B cell (primary cell): ENCODE measurements around the gene WIPF1. TPM values are rescaled to one million over a fixed set of nuclear protein-coding genes. Genes with fewer than 3 reads are reported as not detected.
A peak's percentile ranks its signal among the peaks of the same experiment; 100 is the strongest.

ENCODE experiments used
- ATAC-seq: fragments of 200-7000 bp; cut with Tn5 transposase; one replicate; pipeline ENCODE4 v1.10.0; 2021; ENCODE audit warnings: low read depth, mild to moderate bottlenecking, moderate number of reproducible peaks, moderate library complexity
- CTCF ChIA-PET: fragments of 350-600 bp; sonication (Branson Sonifier 250); formaldehyde crosslinking; loops from one replicate; lab custom pipeline; 2021; ENCODE audit warnings: antibody characterized with exemption, inconsistent platforms; lab: Charles Lee
- POLR2A ChIA-PET: fragments of 350-600 bp; sonication (Branson Sonifier 250); formaldehyde crosslinking; loops from one replicate; lab custom pipeline; 2021; ENCODE audit warnings: antibody characterized with exemption; lab: Charles Lee
- DNase-seq: peaks from one replicate; pipeline ENCODE4 v3.0.0; 2013
- H2AFZ ChIP-seq: 2 replicates; pipeline ENCODE4 v1.6.1; 2012; ENCODE audit warnings: mild to moderate bottlenecking, low read depth, low read length; ENCODE audit not compliant: insufficient read depth, poor library complexity, severe bottlenecking
- H3K27ac ChIP-seq, 2 donors: 1 replicate in 1 of 2; 2 replicates in 1 of 2; pipeline ENCODE4 v1.5.1; 2012 to 2013; ENCODE audit warnings: low read length in 2 of 2, mild to moderate bottlenecking in 2 of 2, moderate library complexity in 1 of 2
- H3K27me3 ChIP-seq, 4 experiments: fragments of 200-600 bp in 1 of 4; sonication (generic) in 1 of 4; replicated peaks in 1 of 4; 1 replicate in 2 of 4; 2 replicates in 2 of 4; pipeline versions ENCODE4 v1.6.1 to v1.7.0; 2013 to 2016; ENCODE audit warnings: low read length in 3 of 4, mild to moderate bottlenecking in 2 of 4, mixed read lengths in 1 of 4, moderate library complexity in 1 of 4; ENCODE audit not compliant: insufficient read depth in 4 of 4, control insufficient read depth in 3 of 4; ENCODE audit errors: control extremely low read depth in 1 of 4
- H3K36me3 ChIP-seq, 2 experiments: replicated peaks in 1 of 2; 1 replicate in 1 of 2; 2 replicates in 1 of 2; pipeline versions ENCODE4 v1.6.1 to v1.7.1; 2013; ENCODE audit warnings: low read length in 1 of 2; ENCODE audit not compliant: insufficient read depth in 2 of 2, control insufficient read depth in 1 of 2; ENCODE audit errors: control extremely low read depth in 1 of 2, extremely low read depth in 1 of 2
- H3K4me1 ChIP-seq, 2 donors: fragments of 200-600 bp in 1 of 2; sonication (generic) in 1 of 2; 1 replicate in 1 of 2; 2 replicates in 1 of 2; pipeline versions ENCODE4 v1.5.1 to v1.6.1; 2013 to 2017; ENCODE audit warnings: low read length in 2 of 2; ENCODE audit not compliant: control insufficient read depth in 2 of 2, insufficient read depth in 2 of 2
- H3K4me2 ChIP-seq: replicated peaks from 2 replicates; pipeline ENCODE3; 2012; ENCODE audit warnings: mild to moderate bottlenecking, low read depth, low read length; ENCODE audit not compliant: poor library complexity, severe bottlenecking
- H3K4me3 ChIP-seq, 5 experiments: fragments of 200-600 bp in 1 of 5; sonication (generic) in 1 of 5; 1 replicate in 3 of 5; 2 replicates in 2 of 5; pipeline versions ENCODE4 v1.5.1 to v1.7.0; 2011 to 2016; ENCODE audit warnings: low read length in 4 of 5, mild to moderate bottlenecking in 4 of 5, low read depth in 2 of 5, control low read depth in 1 of 5, moderate library complexity in 1 of 5; ENCODE audit not compliant: insufficient read depth in 1 of 5; ENCODE audit errors: control extremely low read depth in 1 of 5, extremely low read depth in 1 of 5
- H3K79me2 ChIP-seq: fragments of 200-600 bp; sonication (generic); one replicate; pipeline ENCODE4 v1.6.0; 2016; ENCODE audit warnings: low read length; ENCODE audit not compliant: control insufficient read depth, insufficient read depth
- H3K9ac ChIP-seq: fragments of 200-600 bp; sonication (generic); 2 replicates; pipeline ENCODE4 v1.6.1; 2017; ENCODE audit warnings: mild to moderate bottlenecking, low read length, moderate library complexity
- H3K9me3 ChIP-seq, 3 donors: one replicate each; pipeline versions ENCODE4 v1.6.1 to v1.7.1; 2013; ENCODE audit warnings: low read length in 2 of 3; ENCODE audit not compliant: control insufficient read depth in 2 of 3, insufficient read depth in 1 of 3; ENCODE audit errors: control extremely low read depth in 1 of 3
- H4K20me1 ChIP-seq: 2 replicates; pipeline ENCODE4 v1.6.0; 2012; ENCODE audit warnings: mild to moderate bottlenecking, low read length; ENCODE audit not compliant: insufficient read depth, control insufficient read depth, poor library complexity, severe bottlenecking
- H3K27ac Mint-ChIP-seq: one replicate; pipeline ENCODE4 v1.8.0; 2021; ENCODE audit warnings: mixed read lengths
- H3K27me3 Mint-ChIP-seq: one replicate; pipeline ENCODE4 v1.8.0; 2021; ENCODE audit warnings: mixed read lengths
- H3K4me1 Mint-ChIP-seq: one replicate; pipeline ENCODE4 v1.8.0; 2021; ENCODE audit warnings: mixed read lengths
- H3K4me3 Mint-ChIP-seq: one replicate; pipeline ENCODE4 v1.8.0; 2021; ENCODE audit warnings: mixed read lengths
- H3K9me3 Mint-ChIP-seq: one replicate; pipeline ENCODE4 v1.8.0; 2022; ENCODE audit warnings: mixed read lengths; ENCODE audit not compliant: insufficient read depth
- EZH2 ChIP-seq: IDR thresholded peaks from 2 replicates; pipeline ENCODE4 v1.6.1; 2012; ENCODE audit warnings: borderline replicate concordance, low read depth, mild to moderate bottlenecking, moderate library complexity, low read length; ENCODE audit not compliant: insufficient read depth, poor library complexity, severe bottlenecking
- WGBS: methylation state at CpG from one replicate; pipeline ENCODE4 v1.1.5; 2013; ENCODE audit warnings: missing lambda C conversion rate; ENCODE audit not compliant: insufficient coverage; 5-methylcytosine and 5-hydroxymethylcytosine counted together
- intact Hi-C: fragments of 100-400 bp; cut with micrococcal nuclease; formaldehyde crosslinking; loops from one replicate; pipeline ENCODE4 v1.10.0; 2022
- polyA plus RNA-seq: library from polyadenylated mRNA; depleted of rRNA; stranded (reverse); fragments of >200 nt; gene quantifications from 2 replicates; pipeline ENCODE4 v1.2.3, GENCODE V29; 2012
- total RNA-seq, 2 donors: library from RNA; stranded (reverse); fragments of 120-200 nt in 1 of 2; gene quantifications; 1 replicate in 1 of 2; 2 replicates in 1 of 2; pipeline versions ENCODE4 v1.2.3 to v1.2.4, GENCODE V29; 2013 to 2022
- TF ChIP-seq, protein P1 (sequence below): fragments of 200-600 bp; IDR thresholded peaks from one replicate; pipeline ENCODE4 v1.8.0; 2022; ENCODE audit warnings: antibody characterized with exemption, mild to moderate bottlenecking

The WIPF1 gene
- total and polyA plus RNA-seq, 2 donors (not counting 1 experiment from before 2014, with no cell fraction given): 137 to 390 TPM

DNA sequence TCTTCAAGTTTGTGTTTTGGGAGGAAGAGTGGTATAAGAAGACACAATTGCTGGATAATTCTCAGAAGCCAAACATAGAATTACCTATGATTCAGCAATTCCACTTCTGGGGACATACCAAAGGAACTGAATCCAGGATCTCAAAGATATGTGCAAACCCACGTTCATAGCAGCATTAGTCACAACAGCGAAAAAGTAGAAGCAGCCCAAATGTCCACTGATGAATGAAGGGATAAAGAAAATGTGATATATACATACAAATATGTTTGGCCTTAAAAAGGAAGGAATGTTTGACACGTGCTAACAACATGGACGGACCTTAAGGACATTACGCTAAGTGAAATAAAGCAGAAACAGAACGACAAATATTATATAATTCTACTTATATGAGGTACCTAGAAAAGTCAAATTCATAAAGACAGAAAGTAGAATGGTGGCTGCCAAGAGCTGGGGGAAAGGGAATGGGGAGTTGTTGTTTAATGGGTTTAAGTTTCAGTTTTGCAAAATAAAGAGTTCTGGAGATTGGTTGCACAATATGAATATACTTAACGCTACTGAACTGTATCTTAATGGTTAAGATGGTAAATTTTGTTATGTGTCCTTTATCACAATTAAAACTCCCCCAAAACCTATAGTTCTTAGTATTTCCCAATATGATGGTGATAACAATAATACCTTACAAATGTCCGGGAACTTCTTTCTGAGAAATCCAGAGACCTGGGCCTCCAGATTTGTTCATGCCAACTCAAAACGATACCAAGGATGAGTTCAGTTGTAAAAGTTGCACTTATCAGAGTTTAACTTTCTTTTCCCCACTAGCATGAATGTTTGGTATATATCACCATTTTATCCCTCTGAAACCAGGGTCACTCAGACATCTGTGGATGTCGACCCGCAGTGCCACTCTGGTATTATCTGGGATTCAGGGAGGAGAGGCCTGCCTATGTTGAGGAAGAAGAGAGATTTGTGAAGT is 33.7 kb upstream of the WIPF1 start:
- Histone ChIP-seq H3K4me3 (peak overlapping the region in 1 of 5 experiments; percentile 91), H3K27ac (peak overlapping the region in 1 of 2 donors; percentile 83), H3K4me1 (peaks cover 60 to 67% of the 10 kb centered on the region in 2 donors), H3K4me2 (peak overlapping the region; percentile 87), H2AFZ (no peak overlapping the region), H3K9ac (peak overlapping the region; percentile 79), H3K36me3 (peaks cover 12 to 52% of the 10 kb centered on the region in 2 experiments), H3K79me2 (peaks cover 87% of the 10 kb centered on the region), H4K20me1 (peaks cover 43% of the 10 kb centered on the region), H3K27me3 (no peaks in the 10 kb centered on the region), H3K9me3 (no peaks in the 10 kb centered on the region)
- no peak for DNase-seq
- no CpG with 5 or more reads among the region's 11 CpGs for WGBS
- Mint-ChIP-seq H3K27me3 (no peaks in the 10 kb centered on the region), H3K9me3 (no peaks in the 10 kb centered on the region), H3K4me3 (peak overlapping the region; percentile 96), H3K4me1 (peaks cover 74% of the 10 kb centered on the region), H3K27ac (peak overlapping the region; percentile 66)
- ChIA-PET POLR2A (interaction anchor here (1.4 kb wide), 1 partner anchor 29 kb away, joined by 14 read pairs; no protein-coding TSS in a partner anchor), CTCF (interaction anchor here (1.1 kb wide), 1 partner anchor 65 kb away, joined by 3 read pairs; no protein-coding TSS in a partner anchor)
- TF ChIP-seq EZH2: no peak
- TF ChIP-seq, protein P1, sequence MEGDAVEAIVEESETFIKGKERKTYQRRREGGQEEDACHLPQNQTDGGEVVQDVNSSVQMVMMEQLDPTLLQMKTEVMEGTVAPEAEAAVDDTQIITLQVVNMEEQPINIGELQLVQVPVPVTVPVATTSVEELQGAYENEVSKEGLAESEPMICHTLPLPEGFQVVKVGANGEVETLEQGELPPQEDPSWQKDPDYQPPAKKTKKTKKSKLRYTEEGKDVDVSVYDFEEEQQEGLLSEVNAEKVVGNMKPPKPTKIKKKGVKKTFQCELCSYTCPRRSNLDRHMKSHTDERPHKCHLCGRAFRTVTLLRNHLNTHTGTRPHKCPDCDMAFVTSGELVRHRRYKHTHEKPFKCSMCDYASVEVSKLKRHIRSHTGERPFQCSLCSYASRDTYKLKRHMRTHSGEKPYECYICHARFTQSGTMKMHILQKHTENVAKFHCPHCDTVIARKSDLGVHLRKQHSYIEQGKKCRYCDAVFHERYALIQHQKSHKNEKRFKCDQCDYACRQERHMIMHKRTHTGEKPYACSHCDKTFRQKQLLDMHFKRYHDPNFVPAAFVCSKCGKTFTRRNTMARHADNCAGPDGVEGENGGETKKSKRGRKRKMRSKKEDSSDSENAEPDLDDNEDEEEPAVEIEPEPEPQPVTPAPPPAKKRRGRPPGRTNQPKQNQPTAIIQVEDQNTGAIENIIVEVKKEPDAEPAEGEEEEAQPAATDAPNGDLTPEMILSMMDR: no peak
- ATAC-seq: no peak
- intact Hi-C loops: no loop called here

DNA sequence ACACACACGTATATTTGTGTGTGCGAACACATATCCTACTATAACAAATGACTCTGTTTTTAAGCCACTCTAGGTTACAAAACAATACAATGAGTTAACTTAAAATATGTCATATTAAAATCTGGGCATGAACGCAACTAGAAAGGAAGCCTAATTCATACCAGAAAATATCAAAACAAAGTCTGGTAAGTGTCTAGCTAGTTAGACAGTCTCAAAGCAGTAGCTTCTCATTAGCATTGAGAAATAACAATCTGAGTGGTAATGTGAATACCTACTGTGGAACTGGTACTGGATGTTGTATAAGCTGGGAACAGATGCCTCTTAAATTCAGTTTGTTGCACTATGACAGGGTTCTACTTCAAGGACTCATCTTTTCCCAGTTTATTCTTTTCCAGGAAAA is 32.5 kb upstream of the WIPF1 start:
- H3K4me1 ChIP-seq: peaks cover 56 to 66% of the 10 kb centered on the region in 2 donors

More for the DNA sequence above, 32.5 kb upstream of the WIPF1 start:
- H3K4me1 Mint-ChIP-seq: peaks cover 77% of the 10 kb centered on the region
- peaks cover 47% of the 10 kb centered on the region for H4K20me1 ChIP-seq
- WGBS: no CpG with 5 or more reads among the region's 3 CpGs
- H3K27ac ChIP-seq: peak overlapping the region in 1 of 2 donors; percentile 83
- H3K9me3 Mint-ChIP-seq: no peaks in the 10 kb centered on the region
- no peak for ATAC-seq
- no peaks in the 10 kb centered on the region for H3K27me3 ChIP-seq
- no peaks in the 10 kb centered on the region for H3K27me3 Mint-ChIP-seq
- no peaks in the 10 kb centered on the region for H3K9me3 ChIP-seq
- ChIA-PET CTCF (interaction anchor here (0.7 to 1.1 kb wide), 3 partner anchors 21 to 167 kb away, joined by 3 read pairs; no protein-coding TSS in a partner anchor), POLR2A (no interaction called here)
- H3K4me2 ChIP-seq: peak overlapping the region; percentile 87
- no peak overlapping the region for H3K9ac ChIP-seq
- no peak overlapping the region for H3K4me3 ChIP-seq
- peaks cover 93% of the 10 kb centered on the region for H3K79me2 ChIP-seq
- peaks cover 12 to 59% of the 10 kb centered on the region in 2 experiments for H3K36me3 ChIP-seq
- intact Hi-C loops: no loop called here
- H3K4me3 Mint-ChIP-seq: no peak overlapping the region
- DNase-seq: no peak
- no peak overlapping the region for H3K27ac Mint-ChIP-seq
- H2AFZ ChIP-seq: no peak overlapping the region
- TF ChIP-seq, protein P1: no peak
